Measurements from ENCODE around the gene MIER3. TPM values are rescaled to one million over a fixed set of nuclear protein-coding genes. Genes with fewer than 3 reads are reported as not detected.

Gene MIER3, protein sequence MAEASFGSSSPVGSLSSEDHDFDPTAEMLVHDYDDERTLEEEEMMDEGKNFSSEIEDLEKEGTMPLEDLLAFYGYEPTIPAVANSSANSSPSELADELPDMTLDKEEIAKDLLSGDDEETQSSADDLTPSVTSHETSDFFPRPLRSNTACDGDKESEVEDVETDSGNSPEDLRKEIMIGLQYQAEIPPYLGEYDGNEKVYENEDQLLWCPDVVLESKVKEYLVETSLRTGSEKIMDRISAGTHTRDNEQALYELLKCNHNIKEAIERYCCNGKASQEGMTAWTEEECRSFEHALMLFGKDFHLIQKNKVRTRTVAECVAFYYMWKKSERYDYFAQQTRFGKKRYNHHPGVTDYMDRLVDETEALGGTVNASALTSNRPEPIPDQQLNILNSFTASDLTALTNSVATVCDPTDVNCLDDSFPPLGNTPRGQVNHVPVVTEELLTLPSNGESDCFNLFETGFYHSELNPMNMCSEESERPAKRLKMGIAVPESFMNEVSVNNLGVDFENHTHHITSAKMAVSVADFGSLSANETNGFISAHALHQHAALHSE
- 10 to 100 TPM; 14.9 to 35.0 (median 26.2) TPM for total RNA-seq
- polyA plus RNA-seq, result 10 to 100 TPM in 1 of 2 donors, 1 to 10 TPM in 1; 5.5 to 10.8 TPM
- 31.1 reads per million, percentile 60 among the genes with 10 or more reads in this experiment for total RNA-seq

DNA sequence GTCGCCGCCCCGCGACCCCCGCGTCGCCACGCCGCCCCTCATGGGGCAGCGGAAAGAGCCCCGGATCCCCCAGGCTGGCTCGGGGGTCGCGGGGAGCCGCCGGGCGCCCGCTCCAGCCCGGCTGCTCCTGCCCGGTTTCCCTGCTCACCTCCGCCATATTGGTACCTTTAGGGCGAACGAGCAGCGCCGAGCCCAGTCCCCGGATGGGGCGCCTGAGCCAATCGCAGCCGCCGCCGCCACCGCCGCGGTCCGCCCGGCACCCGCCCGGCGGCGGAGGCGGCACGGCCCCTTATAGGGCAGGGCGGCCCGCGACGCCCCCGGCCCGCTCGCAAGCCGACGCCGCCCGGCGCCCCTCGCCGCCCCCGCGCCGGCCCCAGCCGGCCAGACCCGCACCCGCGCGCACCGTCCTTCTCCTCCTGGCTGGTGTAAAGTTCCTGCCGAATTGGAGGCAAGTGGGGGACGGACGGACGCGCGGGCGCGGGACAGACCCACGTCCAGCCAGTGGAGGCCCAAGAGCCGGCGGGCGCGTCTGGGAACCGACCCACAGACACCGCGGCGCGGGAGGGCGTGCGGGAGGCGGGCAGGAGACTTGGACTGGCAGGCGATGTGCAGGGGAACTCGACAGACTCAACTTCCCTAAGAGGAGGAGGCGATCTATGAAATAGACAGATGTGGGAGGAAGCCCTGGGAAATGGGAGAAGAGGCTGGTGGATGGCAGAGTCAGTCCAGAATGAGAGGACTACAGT, at the start of gene MIER3:
Gene MIER3, minus strand, starts transcription at position 178 of the 746 bp plus-strand sequence. Its CDS starts 21 bp downstream, at position 157.
- H3K27me3 ChIP-seq (ENCODE audit: control insufficient read depth in 2 of 2, insufficient read depth in 2 of 2, low read length in 2 of 2), result peaks cover 0 to 5% of the 10 kb centered on the region in 2 donors
- Mint-ChIP-seq H3K4me3 (peak within 1 kb of the TSS; percentile 89 to 98 (median 96)), H3K27ac (peak within 1 kb of the TSS in 8 of 9 donors; percentile 84 to 95 (median 88)), H3K27me3 (peaks cover 10 to 45% (median 24%) of the 10 kb centered on the region in 5 donors), H3K9me3 (no peaks in the 10 kb centered on the region), H3K4me1 (peaks cover 18 to 32% (median 22%) of the 10 kb centered on the region in 7 donors), H3K36me3 (peaks cover 0 to 3% (median 0%) of the 10 kb centered on the region in 5 donors)
- peak within 1 kb of the TSS; percentile 73 for H3K27ac ChIP-seq (ENCODE audit: low read depth, low read length)
- intact Hi-C loops (cut with micrococcal nuclease), result loop anchor here (1.0 to 5.0 kb wide), 10 partner anchors 42 to 1855 kb away; partner anchors contain the start of genes MAP3K1 (in 2 of the 2), PLK2 (in 1 of the 2) and SETD9 (in 1 of the 2)
- ATAC-seq, result peak; percentile 94
- ChIA-PET POLR2A (no interaction called here), CTCF (no interaction called here)
- H3K4me1 ChIP-seq (ENCODE audit: control insufficient read depth in 2 of 2, insufficient read depth in 2 of 2, low read length in 2 of 2), result peaks cover 6 to 10% of the 10 kb centered on the region in 2 donors
- no peaks in the 10 kb centered on the region for H3K36me3 ChIP-seq (ENCODE audit: control insufficient read depth in 2 of 3, insufficient read depth in 3 of 3, low read length in 3 of 3)
- H3K4me3 ChIP-seq (ENCODE audit: low read length), result peak within 1 kb of the TSS; percentile 75
- H3K9me3 ChIP-seq (ENCODE audit: control insufficient read depth in 2 of 3, low read length in 3 of 3), result no peaks in the 10 kb centered on the region
- peak; percentile 66 to 87 (median 80) for DNase-seq

DNA sequence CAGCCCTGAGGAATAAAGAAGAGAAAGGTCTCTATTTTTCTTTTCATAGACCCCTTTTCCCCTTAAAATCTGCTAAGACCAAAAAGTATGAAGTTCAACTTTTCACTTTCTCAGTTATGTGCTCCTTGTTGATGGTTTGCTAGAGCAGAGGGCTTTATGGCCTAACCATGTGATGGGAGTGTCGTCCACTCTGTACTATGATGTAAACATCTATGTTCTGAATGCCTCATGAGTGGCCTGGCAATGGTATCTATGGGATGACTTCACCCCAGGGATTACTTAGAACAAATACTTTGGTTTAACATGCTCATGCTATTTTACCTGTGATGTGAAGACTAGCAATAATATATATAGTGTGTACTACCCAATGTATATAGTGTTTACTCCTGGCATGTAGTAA, 43.7 kb upstream of the MIER3 start:
- Mint-ChIP-seq H3K4me1 (peaks cover 0 to 2% (median 0%) of the 10 kb centered on the region in 7 donors), H3K9me3 (peaks cover 0 to 2% (median 0%) of the 10 kb centered on the region in 11 donors), H3K4me3 (no peak overlapping the region), H3K27me3 (peaks cover 0 to 25% (median 8%) of the 10 kb centered on the region in 5 donors), H3K36me3 (no peaks in the 10 kb centered on the region), H3K27ac (no peak overlapping the region)
- DNase-seq (no peak), ATAC-seq (no peak)
- peaks cover 0 to 3% of the 10 kb centered on the region in 2 donors for H3K27me3 ChIP-seq (ENCODE audit: control insufficient read depth in 2 of 2, insufficient read depth in 2 of 2, low read length in 2 of 2)
- no peaks in the 10 kb centered on the region for H3K4me1 ChIP-seq (ENCODE audit: control insufficient read depth in 2 of 2, insufficient read depth in 2 of 2, low read length in 2 of 2)
- intact Hi-C loops (cut with micrococcal nuclease), result loop anchor here in 1 of 2 donors (5.0 kb wide), 1 partner anchor 227 kb away; no protein-coding TSS in a partner anchor
- H3K9me3 ChIP-seq (ENCODE audit: control insufficient read depth in 2 of 3, low read length in 3 of 3), result no peaks in the 10 kb centered on the region
- no peak overlapping the region for H3K4me3 ChIP-seq (ENCODE audit: low read length)
- CTCF ChIA-PET, result no interaction called here
- H3K27ac ChIP-seq (ENCODE audit: low read depth, low read length), result no peak overlapping the region
- H3K36me3 ChIP-seq (ENCODE audit: control insufficient read depth in 2 of 3, insufficient read depth in 3 of 3, low read length in 3 of 3), result no peaks in the 10 kb centered on the region
- POLR2A ChIA-PET, result no interaction called here

DNA sequence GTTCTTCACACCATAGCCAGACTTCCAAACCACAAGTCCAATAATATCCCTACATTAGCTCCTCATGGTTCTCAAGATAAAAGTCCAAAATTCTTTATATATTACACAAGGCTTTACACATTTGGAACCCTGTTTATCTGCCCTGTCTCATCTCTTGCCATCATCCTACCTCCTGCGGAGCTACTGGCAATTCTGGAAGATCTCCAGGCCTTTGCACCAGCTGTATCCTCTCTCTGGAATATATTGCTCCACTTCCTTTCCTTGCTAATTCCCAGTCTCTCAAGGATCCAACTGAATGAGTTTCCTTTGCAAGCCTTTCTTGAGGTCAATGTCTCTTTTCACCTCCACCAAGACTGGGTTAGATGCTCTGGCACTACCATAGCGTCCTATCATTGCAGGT, 41.3 kb upstream of the MIER3 start:
- Histone ChIP-seq H3K36me3 (ENCODE audit: control insufficient read depth in 2 of 3, insufficient read depth in 3 of 3, low read length in 3 of 3) (no peaks in the 10 kb centered on the region), H3K4me3 (ENCODE audit: low read length) (no peak overlapping the region), H3K4me1 (ENCODE audit: control insufficient read depth in 2 of 2, insufficient read depth in 2 of 2, low read length in 2 of 2) (no peaks in the 10 kb centered on the region), H3K27ac (ENCODE audit: low read depth, low read length) (no peak overlapping the region), H3K9me3 (ENCODE audit: control insufficient read depth in 2 of 3, low read length in 3 of 3) (no peaks in the 10 kb centered on the region), H3K27me3 (ENCODE audit: control insufficient read depth in 2 of 2, insufficient read depth in 2 of 2, low read length in 2 of 2) (peaks cover 0 to 3% of the 10 kb centered on the region in 2 donors)
- no peak overlapping the region for H3K4me3 Mint-ChIP-seq
- ChIA-PET POLR2A (no interaction called here), CTCF (no interaction called here)
- H3K4me1 Mint-ChIP-seq, result peaks cover 0 to 2% (median 0%) of the 10 kb centered on the region in 7 donors
- peaks cover 0 to 2% (median 0%) of the 10 kb centered on the region in 11 donors for H3K9me3 Mint-ChIP-seq
- peaks cover 0 to 11% (median 3%) of the 10 kb centered on the region in 5 donors for H3K27me3 Mint-ChIP-seq
- intact Hi-C loops (cut with micrococcal nuclease), result no loop called here
- ATAC-seq (no peak), DNase-seq (no peak)
- H3K36me3 Mint-ChIP-seq, result no peaks in the 10 kb centered on the region
- H3K27ac Mint-ChIP-seq, result no peak overlapping the region

DNA sequence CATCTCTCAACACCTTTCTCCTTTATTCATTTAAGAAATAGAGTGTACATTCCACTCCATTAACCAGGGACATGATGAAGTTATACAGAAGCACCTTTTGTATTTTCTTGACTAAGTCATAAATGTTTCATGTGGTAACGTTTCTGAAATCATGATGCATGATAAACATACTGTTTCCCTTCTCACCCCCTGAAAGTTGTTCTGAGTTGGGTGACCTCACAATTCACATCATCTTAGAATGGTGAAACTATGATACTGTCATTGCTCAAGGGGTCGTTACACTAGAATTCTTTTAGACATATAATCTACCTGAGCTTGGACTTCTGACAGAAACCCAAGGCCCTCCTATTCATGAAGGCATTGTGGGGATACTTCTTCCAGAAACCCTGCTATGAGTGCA, 37.8 kb upstream of the MIER3 start:
- CTCF ChIA-PET, result no interaction called here
- no peak for ATAC-seq

DNA sequence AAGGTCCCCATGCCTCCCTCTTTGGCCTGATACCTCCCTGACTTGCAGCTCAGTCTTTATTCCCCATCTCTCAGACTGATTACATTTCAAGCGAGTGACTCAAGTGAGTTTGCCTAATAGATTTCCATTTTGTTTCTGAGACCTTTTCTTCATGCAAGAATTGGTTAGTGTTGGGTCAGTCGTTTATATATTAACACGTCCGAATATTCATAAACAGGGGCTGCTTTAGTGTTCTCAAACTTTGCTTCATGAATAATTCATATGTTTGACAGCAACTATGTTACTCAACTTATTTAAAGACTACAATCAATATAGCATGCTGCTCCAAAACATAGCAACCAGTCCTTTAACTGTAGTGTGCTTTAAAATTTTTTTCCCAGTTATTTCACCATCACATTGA, 36.6 kb upstream of the MIER3 start:
- DNase-seq (no peak), ATAC-seq (no peak)
- Histone ChIP-seq H3K4me3 (ENCODE audit: low read length) (no peak overlapping the region), H3K9me3 (ENCODE audit: control insufficient read depth in 2 of 3, low read length in 3 of 3) (no peaks in the 10 kb centered on the region), H3K27ac (ENCODE audit: low read depth, low read length) (no peak overlapping the region), H3K36me3 (ENCODE audit: control insufficient read depth in 2 of 3, insufficient read depth in 3 of 3, low read length in 3 of 3) (no peaks in the 10 kb centered on the region), H3K27me3 (ENCODE audit: control insufficient read depth in 2 of 2, insufficient read depth in 2 of 2, low read length in 2 of 2) (no peaks in the 10 kb centered on the region), H3K4me1 (ENCODE audit: control insufficient read depth in 2 of 2, insufficient read depth in 2 of 2, low read length in 2 of 2) (peaks cover 0 to 7% of the 10 kb centered on the region in 2 donors)
- peaks cover 0 to 7% (median 0%) of the 10 kb centered on the region in 5 donors for H3K27me3 Mint-ChIP-seq
- intact Hi-C loops (cut with micrococcal nuclease), result no loop called here
- no peak overlapping the region for H3K4me3 Mint-ChIP-seq
- ChIA-PET POLR2A (no interaction called here), CTCF (no interaction called here)
- peaks cover 0 to 2% (median 0%) of the 10 kb centered on the region in 11 donors for H3K9me3 Mint-ChIP-seq
- H3K27ac Mint-ChIP-seq, result no peak overlapping the region
- H3K36me3 Mint-ChIP-seq, result no peaks in the 10 kb centered on the region
- H3K4me1 Mint-ChIP-seq, result peaks cover 5 to 18% (median 12%) of the 10 kb centered on the region in 7 donors

More for the DNA sequence above, 37.8 kb upstream of the MIER3 start:
- intact Hi-C loops (cut with micrococcal nuclease), result no loop called here
- H3K27ac ChIP-seq (ENCODE audit: low read depth, low read length), result no peak overlapping the region
- POLR2A ChIA-PET, result no interaction called here
- H3K9me3 ChIP-seq (ENCODE audit: control insufficient read depth in 2 of 3, low read length in 3 of 3), result no peaks in the 10 kb centered on the region
- Mint-ChIP-seq H3K27me3 (peaks cover 0 to 10% (median 3%) of the 10 kb centered on the region in 5 donors), H3K36me3 (no peaks in the 10 kb centered on the region), H3K4me3 (no peak overlapping the region), H3K27ac (no peak overlapping the region), H3K4me1 (peaks cover 0 to 11% (median 1%) of the 10 kb centered on the region in 7 donors), H3K9me3 (peaks cover 0 to 2% (median 0%) of the 10 kb centered on the region in 11 donors)
- no peaks in the 10 kb centered on the region for H3K36me3 ChIP-seq (ENCODE audit: control insufficient read depth in 2 of 3, insufficient read depth in 3 of 3, low read length in 3 of 3)
- no peak for DNase-seq
- H3K4me1 ChIP-seq (ENCODE audit: control insufficient read depth in 2 of 2, insufficient read depth in 2 of 2, low read length in 2 of 2), result no peaks in the 10 kb centered on the region
- H3K4me3 ChIP-seq (ENCODE audit: low read length), result no peak overlapping the region
- H3K27me3 ChIP-seq (ENCODE audit: control insufficient read depth in 2 of 2, insufficient read depth in 2 of 2, low read length in 2 of 2), result peaks cover 0 to 3% of the 10 kb centered on the region in 2 donors

DNA sequence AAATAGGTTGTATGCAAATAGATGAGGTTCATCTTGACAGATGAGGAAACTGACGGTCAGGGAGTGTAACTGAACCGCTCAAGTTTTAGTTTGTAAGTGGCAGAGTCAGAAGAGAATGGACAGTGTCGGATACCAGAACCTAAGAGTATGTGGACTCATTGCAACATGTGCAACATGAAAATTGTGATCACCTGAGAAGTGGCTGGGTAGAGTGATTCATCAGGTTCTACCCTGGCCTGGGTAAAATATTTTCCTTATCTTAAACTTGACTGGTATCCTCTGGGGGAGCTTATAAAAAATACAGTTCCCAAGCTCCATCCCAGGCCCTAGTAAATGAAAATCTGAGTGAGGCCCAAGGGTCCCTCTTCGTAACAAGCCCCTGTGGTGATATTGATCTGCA, 35.2 kb upstream of the MIER3 start:
- no peaks in the 10 kb centered on the region for H3K9me3 Mint-ChIP-seq
- POLR2A ChIA-PET, result no interaction called here
- Histone ChIP-seq H3K9me3 (ENCODE audit: control insufficient read depth in 2 of 3, low read length in 3 of 3) (no peaks in the 10 kb centered on the region), H3K27me3 (ENCODE audit: control insufficient read depth in 2 of 2, insufficient read depth in 2 of 2, low read length in 2 of 2) (no peaks in the 10 kb centered on the region), H3K27ac (ENCODE audit: low read depth, low read length) (no peak overlapping the region), H3K4me3 (ENCODE audit: low read length) (no peak overlapping the region), H3K36me3 (ENCODE audit: control insufficient read depth in 2 of 3, insufficient read depth in 3 of 3, low read length in 3 of 3) (no peaks in the 10 kb centered on the region), H3K4me1 (ENCODE audit: control insufficient read depth in 2 of 2, insufficient read depth in 2 of 2, low read length in 2 of 2) (peaks cover 0 to 7% of the 10 kb centered on the region in 2 donors)
- CTCF ChIA-PET, result interaction anchor here (1.2 kb wide), 1 partner anchor 10 kb away, joined by 3 read pairs; no protein-coding TSS in a partner anchor
- no peaks in the 10 kb centered on the region for H3K36me3 Mint-ChIP-seq
- H3K4me1 Mint-ChIP-seq, result peaks cover 5 to 19% (median 15%) of the 10 kb centered on the region in 7 donors
- intact Hi-C loops (cut with micrococcal nuclease), result no loop called here
- no peaks in the 10 kb centered on the region for H3K27me3 Mint-ChIP-seq
- no peak overlapping the region for H3K4me3 Mint-ChIP-seq
- no peak overlapping the region for H3K27ac Mint-ChIP-seq
- DNase-seq (no peak), ATAC-seq (no peak)
